Measurements from ENCODE around the gene RSRP1.
"Not testable (repeated sequence)": the region's sequence is repeated elsewhere in the genome, so short reads cannot be mapped to it uniquely, and the experiment has no call there.

Gene RSRP1

GRCh38 chr1:25256578-25256965, 9.3 kb upstream of the RSRP1 start:
- no peak for DNase-seq

GRCh38 chr1:25255706-25256577, 8.7 kb upstream of the RSRP1 start:
- no peak for ATAC-seq
- DNase-seq: no peak

More at GRCh38 chr1:25256578-25256965, 9.3 kb upstream of the RSRP1 start:
- no peak for ATAC-seq

GRCh38 chr1:25253911-25254310, 6.7 kb upstream of the RSRP1 start:
- no peak for ATAC-seq
- no peak for DNase-seq

GRCh38 chr1:25247829-25248754, 838 bp upstream of the RSRP1 start:
- no peak for ATAC-seq
- DNase-seq: no peak

- DNase-seq (peak; percentile 46), ATAC-seq (no peak)
These were observed 642 bp downstream of the RSRP1 start for GRCh38 chr1:25246600-25247023.

GRCh38 chr1:25245809-25246599, 1.2 kb downstream of the RSRP1 start:
- DNase-seq (no peak), ATAC-seq (no peak)

- DNase-seq (no peak), ATAC-seq (no peak)
These were observed 1.9 kb downstream of the RSRP1 start for GRCh38 chr1:25245393-25245792.

GRCh38 chr1:25243907-25244306, 3.3 kb downstream of the RSRP1 start:
- DNase-seq: no peak
- ATAC-seq: no peak

GRCh38 chr1:25239681-25240541, 7.3 kb downstream of the RSRP1 start:
- DNase-seq: peak; percentile 95
- ATAC-seq: peak; percentile 92

GRCh38 chr1:25238046-25238445, 9.2 kb downstream of the RSRP1 start:
- no peak for DNase-seq
- no peak for ATAC-seq

- DNase-seq, ATAC-seq: not testable (repeated sequence)
These were observed 11.0 kb downstream of the RSRP1 start for GRCh38 chr1:25236261-25236660.

GRCh38 chr1:25235411-25235810, 11.8 kb downstream of the RSRP1 start:
- ATAC-seq, DNase-seq: not testable (repeated sequence)

- peak; percentile 87 for ATAC-seq
- peak; percentile 75 for DNase-seq
These were observed 14.1 kb downstream of the RSRP1 start for GRCh38 chr1:25232866-25233784.

- DNase-seq (peak; percentile 94), ATAC-seq (peak; percentile 92)
These were observed 15.0 kb downstream of the RSRP1 start, which contains the start of gene SYF2 for GRCh38 chr1:25232027-25232865. SYF2 (minus strand) TSS chr1:25232502; CDS start chr1:25232467, 35 bp downstream.

- no peak for DNase-seq
- ATAC-seq: no peak
These were observed 23.8 kb downstream of the RSRP1 start for GRCh38 chr1:25223471-25223870.

GRCh38 chr1:25222606-25223005, 24.6 kb downstream of the RSRP1 start:
- DNase-seq (no peak), ATAC-seq (no peak)

- DNase-seq: no peak
- ATAC-seq: no peak
These were observed 26.6 kb downstream of the RSRP1 start for GRCh38 chr1:25220666-25221065.

- DNase-seq (no peak), ATAC-seq (no peak)
These were observed 27.5 kb downstream of the RSRP1 start for GRCh38 chr1:25219661-25220251.
